Chondrocyte (in vitro differentiated cells): ENCODE measurements around the gene FECH. TPM values are rescaled to one million over a fixed set of nuclear protein-coding genes. Genes with fewer than 3 reads are reported as not detected.

ENCODE experiments used
- DNase-seq: peaks from one replicate; pipeline ENCODE4 v3.0.0; 2021; ENCODE audit warnings: mixed read lengths, low spot score
- H3K27ac Mint-ChIP-seq: one replicate; pipeline ENCODE4 v1.8.0; 2021; ENCODE audit warnings: mild to moderate bottlenecking, moderate library complexity, mixed read lengths; ENCODE audit not compliant: unreplicated experiment
- H3K27me3 Mint-ChIP-seq: 2 replicates; pipeline ENCODE4 v1.8.0; 2021; ENCODE audit warnings: low read depth, mixed read lengths
- H3K36me3 Mint-ChIP-seq: 2 replicates; pipeline ENCODE4 v1.8.0; 2021; ENCODE audit warnings: low read depth, mixed read lengths
- H3K4me1 Mint-ChIP-seq: 2 replicates; pipeline ENCODE4 v1.8.0; 2021; ENCODE audit warnings: low read depth, mild to moderate bottlenecking, mixed read lengths
- H3K4me3 Mint-ChIP-seq: one replicate; pipeline ENCODE4 v1.8.0; 2021; ENCODE audit warnings: mild to moderate bottlenecking, moderate library complexity, mixed read lengths; ENCODE audit not compliant: unreplicated experiment
- H3K9me3 Mint-ChIP-seq: 2 replicates; pipeline ENCODE4 v1.8.0; 2021; ENCODE audit warnings: low read depth, mixed read lengths
- CTCF ChIP-seq: fragments of 200-600 bp; sonication (generic); IDR thresholded peaks from 2 replicates; pipeline ENCODE4 v1.5.0; 2021; ENCODE audit warnings: antibody characterized with exemption, mild to moderate bottlenecking, moderate library complexity
- total RNA-seq: library from RNA; stranded (reverse); gene quantifications from 3 replicates; pipeline ENCODE4 v1.2.1, GENCODE V29; 2021

FECH gene
- total RNA-seq, 1 donor from 2014 or later = 25.9 TPM

DNA sequence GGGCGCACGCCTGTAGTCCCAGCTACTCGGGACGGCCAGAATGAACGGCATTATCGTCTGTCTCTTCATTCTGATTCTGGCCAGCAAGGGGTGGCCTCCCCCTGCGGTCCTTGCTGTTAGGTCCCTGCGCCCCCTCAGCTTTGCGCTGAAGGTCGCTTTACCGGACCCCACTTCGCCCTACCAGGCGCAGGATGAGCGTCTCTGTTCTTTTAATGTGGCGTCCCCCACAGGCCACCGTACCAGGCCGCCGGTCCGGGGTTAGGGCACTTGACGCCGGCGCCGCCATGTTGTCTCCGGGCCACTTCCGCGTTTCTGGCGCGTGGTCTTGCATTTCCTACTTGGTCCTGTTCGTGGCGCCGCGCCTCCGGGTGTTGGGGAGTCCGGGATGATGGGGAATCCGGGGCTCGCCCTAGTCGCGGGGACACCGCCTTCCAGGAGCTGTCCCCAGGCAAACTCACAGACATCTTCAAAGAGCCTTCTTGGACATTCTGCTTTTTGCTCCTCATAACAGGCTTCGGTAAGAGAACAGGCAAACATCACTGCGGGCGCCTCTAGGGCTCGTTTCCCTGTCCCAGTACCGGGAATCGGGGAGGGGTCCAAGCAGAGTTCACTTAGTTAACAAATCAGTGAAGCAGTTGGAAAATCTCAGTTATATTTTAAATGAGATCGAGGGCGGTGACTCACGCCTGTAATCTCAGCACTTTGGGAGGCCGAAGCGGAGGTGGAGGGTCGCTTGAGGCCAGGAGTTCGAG lies 43.7 kb upstream of the FECH start:
- Mint-ChIP-seq H3K27ac (peak overlapping the region; percentile 95), H3K9me3 (no peaks in the 10 kb centered on the region), H3K4me3 (peak overlapping the region; percentile 96), H3K36me3 (no peaks in the 10 kb centered on the region), H3K27me3 (no peaks in the 10 kb centered on the region), H3K4me1 (peaks cover 25% of the 10 kb centered on the region)
- DNase-seq = peak; percentile 98
- peak; percentile 88 for TF ChIP-seq CTCF

GRCh38 chr18:57629422-57629821 lies 42.9 kb upstream of the FECH start:
- Mint-ChIP-seq H3K9me3 (no peaks in the 10 kb centered on the region), H3K36me3 (no peaks in the 10 kb centered on the region), H3K4me3 (peak overlapping the region; percentile 96), H3K27ac (no peak overlapping the region), H3K27me3 (no peaks in the 10 kb centered on the region), H3K4me1 (peaks cover 25% of the 10 kb centered on the region)
- no peak for TF ChIP-seq CTCF
- no peak for DNase-seq

- Mint-ChIP-seq H3K9me3 (no peaks in the 10 kb centered on the region), H3K4me3 (no peak overlapping the region), H3K27ac (peak overlapping the region; percentile 65), H3K4me1 (peaks cover 26% of the 10 kb centered on the region), H3K27me3 (no peaks in the 10 kb centered on the region), H3K36me3 (no peaks in the 10 kb centered on the region)
- no peak for DNase-seq
- TF ChIP-seq CTCF = no peak
These were observed 41.0 kb upstream of the FECH start for GRCh38 chr18:57627488-57627887.

DNA sequence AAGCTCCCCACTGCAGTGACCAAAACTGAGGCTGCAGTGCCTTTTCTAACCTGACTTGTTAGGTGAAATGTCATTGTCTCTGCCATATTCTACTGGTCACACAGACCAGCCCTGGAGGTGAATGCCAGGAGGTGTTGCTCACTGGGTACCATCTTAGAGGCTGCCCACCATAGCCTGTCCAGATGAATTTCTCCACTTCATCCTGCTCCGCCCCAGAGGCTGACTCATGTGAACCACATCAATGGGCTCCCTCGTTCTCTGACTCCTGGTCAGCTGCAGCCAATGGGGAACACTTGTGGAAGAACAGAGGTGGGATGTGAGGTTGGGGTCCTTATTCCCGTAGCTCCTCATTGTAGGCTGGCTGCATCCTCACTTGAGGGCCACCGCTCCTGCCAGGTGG lies 38.5 kb upstream of the FECH start:
- no peak for DNase-seq
- Mint-ChIP-seq H3K9me3 (no peaks in the 10 kb centered on the region), H3K4me3 (no peak overlapping the region), H3K27me3 (no peaks in the 10 kb centered on the region), H3K27ac (no peak overlapping the region), H3K36me3 (no peaks in the 10 kb centered on the region), H3K4me1 (peaks cover 32% of the 10 kb centered on the region)
- no peak for TF ChIP-seq CTCF

- Mint-ChIP-seq H3K27me3 (no peaks in the 10 kb centered on the region), H3K9me3 (no peaks in the 10 kb centered on the region), H3K4me1 (peaks cover 34% of the 10 kb centered on the region), H3K4me3 (peak overlapping the region; percentile 98), H3K36me3 (peaks cover 10% of the 10 kb centered on the region), H3K27ac (peak overlapping the region; percentile 99)
- no peak for DNase-seq
- TF ChIP-seq CTCF = no peak
These were observed 34.7 kb upstream of the FECH start for GRCh38 chr18:57621246-57621604.
